HL-60 (cell line): Measurements from ENCODE around the gene EXOG.

Experiments
- CTCF ChIP-seq: IDR thresholded peaks from one replicate; pipeline ENCODE4 v1.5.1; 2011; ENCODE audit warnings: low read length, control low read depth, inconsistent platforms; ENCODE audit not compliant: insufficient read depth
- POLR2AphosphoS5 ChIP-seq: IDR thresholded peaks from 2 replicates; pipeline ENCODE4 v1.6.1; 2012; ENCODE audit warnings: low read depth
- REST ChIP-seq: IDR thresholded peaks from 2 replicates; pipeline ENCODE4 v1.6.1; 2012; ENCODE audit warnings: low read depth; ENCODE audit not compliant: insufficient replicate concordance
- SPI1 ChIP-seq: IDR thresholded peaks from 2 replicates; pipeline ENCODE4 v1.6.1; 2012; ENCODE audit warnings: low read depth, mild to moderate bottlenecking, borderline replicate concordance

- TF ChIP-seq CTCF: no peak
- no peak for TF ChIP-seq REST
- no peak for TF ChIP-seq POLR2AphosphoS5
- no peak for TF ChIP-seq SPI1
These were observed 58.1 kb downstream of the EXOG start for GRCh38 chr3:38554127-38554827.
